GM21526 (cell line): ENCODE data around the gene EXOC8.

Experiments
- ATAC-seq: cut with Tn5 transposase; IDR thresholded peaks from one replicate; pipeline ENCODE4 v1.9.1; 2021; ENCODE audit warnings: moderate library complexity; ENCODE audit not compliant: unreplicated experiment, low FRiP score

Gene EXOC8

DNA sequence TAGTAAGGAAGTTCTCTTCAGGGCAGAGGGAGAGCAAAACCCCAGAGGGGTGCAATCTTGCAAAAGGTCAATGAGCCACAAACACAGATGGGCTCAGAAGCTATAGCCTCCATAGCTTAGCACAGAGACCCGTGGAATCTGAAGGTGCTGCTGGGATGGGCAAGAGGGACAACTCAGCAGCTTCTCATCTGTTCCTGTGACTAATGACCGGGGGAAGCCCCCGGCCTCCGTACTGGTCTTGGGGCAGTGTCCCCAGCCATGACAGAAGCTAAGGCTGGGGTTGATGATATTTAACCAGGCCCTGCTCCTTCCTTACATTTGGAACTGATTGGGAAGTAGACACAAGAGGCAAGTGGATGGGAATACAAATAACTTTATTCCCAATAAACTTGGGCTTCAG lies 19.1 kb downstream of the EXOC8 start:
- no peak for ATAC-seq

DNA sequence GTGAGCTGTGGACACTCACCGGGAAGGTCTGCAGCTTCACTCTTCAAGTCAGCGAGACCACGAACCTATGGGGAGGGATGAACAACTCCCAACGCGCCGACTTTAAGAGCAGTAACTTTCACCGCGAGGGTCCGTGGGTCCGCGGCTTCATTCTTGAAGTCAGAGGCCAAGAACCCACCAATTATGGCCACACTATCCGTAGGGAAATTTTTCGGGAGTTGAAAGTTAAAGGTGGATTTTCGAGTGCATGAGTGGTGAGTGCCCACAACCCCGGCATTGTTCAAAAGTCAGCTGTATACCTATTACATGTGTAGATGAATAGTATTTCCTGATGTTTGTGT lies 19.7 kb downstream of the EXOC8 start:
- no peak for ATAC-seq

DNA sequence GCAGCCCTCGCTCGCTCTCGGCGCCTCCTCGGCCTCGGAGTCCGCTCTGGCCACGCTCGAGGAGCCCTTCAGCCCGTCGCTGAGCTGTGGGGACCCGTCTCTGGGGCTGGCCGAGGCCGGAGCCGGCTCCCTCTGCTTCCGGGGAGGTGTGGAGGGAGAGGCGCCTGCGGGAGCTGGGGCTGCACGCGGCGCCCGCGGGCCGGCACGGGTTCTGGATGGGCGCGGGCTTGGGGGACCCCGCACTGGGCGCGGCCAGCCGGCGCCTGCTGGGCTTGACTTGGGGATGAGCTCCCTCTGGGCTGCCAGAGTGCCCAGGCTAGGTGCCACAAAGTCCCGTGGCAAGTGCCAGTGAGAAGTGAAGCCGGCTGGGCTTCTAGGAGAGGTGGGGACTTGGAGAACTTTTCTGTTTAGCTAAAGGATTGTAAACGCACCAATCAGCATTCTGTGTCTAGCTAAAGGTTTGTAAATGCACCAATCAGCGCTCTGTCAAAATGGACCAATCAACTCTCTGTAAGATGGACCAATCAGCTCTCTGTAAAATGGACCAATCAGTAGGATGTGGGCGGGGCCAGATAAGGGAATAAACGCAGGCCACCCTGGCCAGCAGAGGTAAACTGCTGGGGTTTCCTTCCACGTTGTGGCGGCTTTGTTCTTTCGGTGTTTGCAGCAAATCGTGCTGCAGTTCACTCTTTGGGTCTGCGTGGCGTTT lies 20.2 kb downstream of the EXOC8 start:
- ATAC-seq: no peak

DNA sequence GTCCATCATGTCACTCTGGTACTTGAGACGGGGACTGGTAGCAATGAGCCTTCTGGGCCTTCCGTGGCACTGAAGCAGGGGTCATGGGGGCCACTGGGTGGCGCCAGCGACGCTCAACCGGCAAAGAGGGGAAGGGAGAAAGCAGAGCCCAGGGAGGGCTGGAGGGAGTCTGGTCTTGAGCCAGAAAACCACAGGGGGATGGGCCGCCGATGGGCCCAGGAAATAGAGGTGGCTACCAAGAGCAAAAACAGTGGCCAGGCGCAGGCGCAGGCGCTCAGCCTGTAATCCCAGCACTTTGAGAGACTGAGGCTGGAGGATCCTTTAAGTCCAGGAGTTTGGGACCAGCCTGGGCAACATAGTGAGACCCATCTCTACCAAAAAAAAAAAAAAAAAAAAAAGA lies 21.8 kb downstream of the EXOC8 start:
- no peak for ATAC-seq

DNA sequence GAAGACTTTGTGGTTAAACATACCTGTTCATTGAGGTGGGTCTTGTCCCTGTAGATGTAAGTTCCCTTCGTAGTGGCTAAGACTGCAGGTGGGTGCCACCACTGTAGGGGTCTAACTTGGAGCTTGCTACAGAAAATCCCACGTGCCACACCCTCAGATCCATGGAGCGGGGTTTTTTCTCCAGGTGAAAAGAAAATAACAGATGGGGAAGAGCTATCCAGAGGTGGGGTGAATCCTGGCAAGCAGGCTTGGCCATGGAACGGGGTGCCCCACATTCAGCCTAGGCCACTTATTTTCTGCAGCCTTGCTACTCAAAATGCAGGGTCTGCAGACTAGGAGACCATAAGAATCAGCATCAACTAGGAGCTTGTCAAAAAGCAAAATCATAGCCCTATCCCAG lies 24.0 kb downstream of the EXOC8 start:
- ATAC-seq: no peak

DNA sequence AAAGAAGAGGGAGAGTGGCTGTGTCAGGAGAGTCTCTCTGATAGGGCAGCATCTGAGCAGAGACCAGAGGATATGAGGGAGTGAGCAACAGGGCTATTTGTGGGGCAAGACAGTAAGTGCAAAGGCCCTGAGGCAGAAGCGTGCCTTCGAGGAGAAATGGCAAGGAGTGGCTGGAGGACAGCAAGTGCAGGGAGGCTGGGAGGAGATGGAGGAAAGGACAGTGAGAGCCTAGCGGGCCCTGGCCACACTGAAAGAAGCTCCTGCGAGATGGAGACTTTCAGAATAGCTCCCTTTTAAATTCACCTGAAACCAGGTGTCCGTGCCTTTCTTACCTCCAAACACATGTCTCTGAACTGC lies 25.2 kb downstream of the EXOC8 start:
- ATAC-seq: no peak

DNA sequence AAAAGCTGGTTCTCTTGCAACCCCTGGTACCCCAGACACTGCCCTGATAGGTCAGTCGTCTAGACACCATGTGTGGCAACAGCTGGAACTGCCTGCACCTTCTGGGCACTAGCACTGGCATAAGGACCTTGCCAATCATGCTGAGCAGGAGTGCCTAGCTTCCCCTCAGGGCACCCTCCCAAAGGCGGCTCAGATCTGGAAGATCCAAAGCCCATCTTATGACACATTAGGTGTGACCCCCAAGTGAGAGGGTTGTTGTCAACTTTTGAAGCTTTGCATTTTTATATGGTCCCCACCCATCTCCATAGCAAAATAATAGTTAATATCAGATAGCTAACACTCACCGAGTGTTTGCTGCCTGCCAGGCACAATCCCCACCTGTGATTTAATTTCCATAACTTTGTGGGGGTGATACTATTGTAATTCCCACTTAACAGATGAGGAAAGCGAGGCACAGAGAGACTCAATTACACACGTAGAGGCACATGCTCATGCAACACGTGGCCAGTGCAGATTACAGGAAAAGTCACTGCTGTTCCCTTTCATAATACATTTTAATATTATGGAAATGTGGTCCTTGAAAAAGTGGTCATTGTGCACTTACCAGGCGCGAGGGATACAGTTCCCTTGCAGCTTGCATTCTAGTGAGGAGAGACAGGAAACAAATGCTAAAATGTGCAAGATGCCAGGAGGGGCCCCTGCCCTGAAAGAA lies 25.8 kb downstream of the EXOC8 start:
- no peak for ATAC-seq

GRCh38 chr1:231310391-231310934 lies 27.2 kb downstream of the EXOC8 start:
- no peak for ATAC-seq

- ATAC-seq: no peak
These were observed 35.7 kb downstream of the EXOC8 start for GRCh38 chr1:231301990-231302389.

- ATAC-seq: no peak
These were observed 41.7 kb downstream of the EXOC8 start for GRCh38 chr1:231295938-231296337.

DNA sequence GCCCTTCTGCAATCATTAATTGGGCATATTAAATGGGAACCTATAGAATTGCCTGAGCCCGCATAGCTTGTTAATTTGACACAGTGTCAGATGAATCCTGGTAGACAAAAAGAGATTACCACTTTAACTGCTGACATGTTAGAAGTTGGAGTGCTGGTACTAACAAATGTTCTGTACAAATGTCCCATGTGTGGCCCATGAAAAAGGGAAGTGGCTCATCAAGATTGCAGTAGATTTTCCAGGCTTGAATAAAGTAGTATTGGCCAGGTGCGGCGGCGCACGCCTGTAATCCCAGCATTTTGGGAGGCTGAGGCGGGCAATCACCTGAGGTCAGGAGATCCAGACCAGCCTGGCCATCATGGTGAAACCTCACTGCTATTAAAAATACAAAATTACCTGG lies 51.0 kb downstream of the EXOC8 start:
- ATAC-seq: no peak

- ATAC-seq: no peak
These were observed 53.2 kb downstream of the EXOC8 start for GRCh38 chr1:231284441-231284840.
